K562 (cell line): ENCODE measurements around the gene SIRPB2. TPM values are rescaled to one million over a fixed set of nuclear protein-coding genes. Genes with fewer than 3 reads are reported as not detected.

Experiments used
- ATF6 ChIP-seq: sonication (generic); formaldehyde crosslinking; IDR thresholded peaks from 2 replicates; pipeline ENCODE4 v1.4.0; 2020; ENCODE audit warnings: mild to moderate bottlenecking, missing genetic modification reagents
- CBFA2T3 ChIP-seq: fragments of 450-650 bp; IDR thresholded peaks from 2 replicates; pipeline ENCODE4 v1.6.1; 2017
- CXXC5 ChIP-seq: fragments of 250-450 bp; sonication (Bioruptor Pico); IDR thresholded peaks from 2 replicates; pipeline ENCODE4 v1.8.0; 2022; ENCODE audit warnings: inconsistent platforms, mild to moderate bottlenecking, moderate library complexity
- FOXK2 ChIP-seq, 2 experiments: fragments of 450-650 bp; IDR thresholded peaks in 1 of 2; conservative IDR thresholded peaks in 1 of 2; 2 replicates each; pipeline ENCODE4 v1.6.1; 2016; ENCODE audit warnings: low read depth in 2 of 2, mild to moderate bottlenecking in 1 of 2
- HSF4 ChIP-seq: fragments of 250-450 bp; sonication (Bioruptor Pico); IDR thresholded peaks from 2 replicates; pipeline ENCODE4 v2.1.2; 2022; ENCODE audit warnings: mild to moderate bottlenecking, moderate library complexity, borderline replicate concordance
- LEF1 ChIP-seq: fragments of 450-650 bp; IDR thresholded peaks from 2 replicates; pipeline ENCODE4 v1.6.1; 2016; ENCODE audit warnings: mild to moderate bottlenecking
- NFATC3 ChIP-seq: fragments of 450-650 bp; IDR thresholded peaks from 2 replicates; pipeline ENCODE4 v1.6.1; 2017; ENCODE audit warnings: mild to moderate bottlenecking
- PHB ChIP-seq: fragments of 250-450 bp; sonication (Bioruptor Pico); IDR thresholded peaks from 2 replicates; pipeline ENCODE4 v1.5.0; 2021
- POLR3G ChIP-seq: IDR thresholded peaks from 2 replicates; pipeline ENCODE4 v1.6.1; 2011; ENCODE audit not compliant: insufficient read length, insufficient replicate concordance; ENCODE audit errors: extremely low read depth
- PRMT5 ChIP-seq: sonication (generic); formaldehyde crosslinking; IDR thresholded peaks from 2 replicates; pipeline ENCODE4 v1.5.0; 2020; ENCODE audit warnings: missing genetic modification reagents
- RCOR1 ChIP-seq, 2 experiments: IDR thresholded peaks; 2 replicates each; pipeline ENCODE4 v1.6.1; 2012; ENCODE audit warnings: low read depth in 2 of 2, low read length in 2 of 2, borderline replicate concordance in 1 of 2, improper control_type of control experiment in 1 of 2
- REST ChIP-seq, 2 experiments: fragments of 450-650 bp; formaldehyde crosslinking in 1 of 2; IDR thresholded peaks; 2 replicates each; pipeline versions ENCODE4 v1.4.0 to v1.6.1; 2014 to 2020; ENCODE audit warnings: mild to moderate bottlenecking in 2 of 2, borderline replicate concordance in 1 of 2, low read depth in 1 of 2
- RFX5 ChIP-seq: IDR thresholded peaks from 2 replicates; pipeline ENCODE4 v1.6.1; 2011; ENCODE audit warnings: low read depth, mild to moderate bottlenecking, improper control_type of control experiment, low read length
- TAL1 ChIP-seq: fragments of 450-650 bp; IDR thresholded peaks from 2 replicates; pipeline ENCODE4 v1.6.1; 2016; ENCODE audit warnings: mild to moderate bottlenecking
- THRA ChIP-seq: fragments of 450-650 bp; IDR thresholded peaks from 2 replicates; pipeline ENCODE4 v1.6.1; 2017; ENCODE audit warnings: mild to moderate bottlenecking, moderate library complexity
- TRIM28 ChIP-seq: fragments of 450-650 bp; IDR thresholded peaks from 2 replicates; pipeline ENCODE4 v1.6.1; 2017
- ZFX ChIP-seq: sonication (generic); formaldehyde crosslinking; IDR thresholded peaks from 2 replicates; pipeline ENCODE4 v1.8.0; 2022; ENCODE audit warnings: mild to moderate bottlenecking, missing genetic modification reagents, moderate library complexity
- polyA plus RNA-seq, 8 experiments: library from polyadenylated mRNA; depleted of rRNA in 4 of 8; stranded (reverse) in 5 of 8; unstranded in 3 of 8; fragments of >200 nt; fragmentation: Nextera tagmentation in 2 of 8; fragmentation: Illumina TruSeq in 1 of 8; extraction: Ambion mirVana in 2 of 8; extraction: Trizol in 1 of 8; gene quantifications; 2 replicates each; pipeline versions ENCODE4 v1.2.1 to v1.2.3, GENCODE V29; 2011 to 2014; ENCODE audit warnings: inconsistent platforms in 1 of 8, missing spikeins in 1 of 8
- total RNA-seq, 7 experiments: library from RNA; depleted of rRNA in 6 of 7; stranded (reverse); fragments of >200 nt in 6 of 7; fragmentation: Illumina TruSeq in 2 of 7; extraction: Trizol in 2 of 7; gene quantifications; 2 replicates each; pipeline versions ENCODE4 v1.2.1 to v1.2.3, GENCODE V29; 2011 to 2021; ENCODE audit warnings: low replicate concordance in 1 of 7

The SIRPB2 gene
- total and polyA plus RNA-seq, 9 of the 15 experiments (the other 6 are each of a cell fraction or from before 2014, with no cell fraction given): 0.07 TPM; not detected in 7

- TF ChIP-seq REST (IDR thresholded peaks at IDR 0.05; ENCODE audit: borderline replicate concordance) (no peak; the same call in 1 of the 2 replicates), REST (CRISPR knock-in tag; IDR thresholded peaks at IDR 0.05; ENCODE audit: low read depth) (no peak), ATF6 (0 out of 2 replicates have a peak, but pooled peaks have one; percentile 63), FOXK2 (conservative IDR thresholded peaks at IDR 0.05 in 1 of 2, IDR thresholded peaks at IDR 0.05 in 1 of 2; ENCODE audit: low read depth in 2 of 2) (no peak), RCOR1 (IDR thresholded peaks at IDR 0.05; ENCODE audit: borderline replicate concordance in 1 of 2, low read depth in 2 of 2, low read length in 2 of 2) (peak in 1 of 2 experiments; percentile 21; a peak in 2 of 4 replicates), PRMT5 (CRISPR knock-in tag) (no peak), THRA (no peak), CBFA2T3 (no peak), TRIM28 (no peak), ZFX (peak; percentile 95), POLR3G (no peak), PHB (no peak), LEF1 (no peak), HSF4 (CRISPR knock-in tag) (no peak), TAL1 (no peak), CXXC5 (peak; percentile 98), RFX5 (no peak), NFATC3 (no peak)
Observed at GRCh38 chr20:1466211-1467081, 24.8 kb downstream of the SIRPB2 start, which contains the start of gene NSFL1C (continued).
